ENCODE results near the gene HYAL3. TPM values are rescaled to one million over a fixed set of nuclear protein-coding genes. Genes with fewer than 3 reads are reported as not detected.

HYAL3 gene
- total and polyA plus RNA-seq, 2 of the 13 experiments (the other 11 are each of a cell fraction or from before 2014, with no cell fraction given): 5.5 to 10.4 TPM

GRCh38 chr3:50337175-50337861 lies 38.1 kb upstream of the HYAL3 start (continued):
- TF ChIP-seq ZNF639 (CRISPR knock-in tag; conservative IDR thresholded peaks at IDR 0.05) (peak; percentile 94; the same call in 1 of the 2 replicates), PREB (CRISPR knock-in tag; IDR thresholded peaks at IDR 0.05) (no peak), ZNF720 (CRISPR knock-in tag; IDR thresholded peaks at IDR 0.05) (no peak), ZNF660 (CRISPR knock-in tag; IDR thresholded peaks at IDR 0.05; ENCODE audit: borderline replicate concordance, low read depth) (no peak), ZNF143 (CRISPR knock-in tag; IDR thresholded peaks at IDR 0.05) (0 out of 2 replicates have a peak, but pooled peaks have one; percentile 14), GTF2F1 (IDR thresholded peaks at IDR 0.05; ENCODE audit: low read length) (no peak), THAP7 (CRISPR knock-in tag; IDR thresholded peaks at IDR 0.05) (no peak), SRSF4 (IDR thresholded peaks at IDR 0.05; ENCODE audit: low read depth, low read length, poor library complexity, severe bottlenecking) (no peak), SIN3B (IDR thresholded peaks at IDR 0.05; ENCODE audit: low read length) (peak; percentile 83), MTA1 (CRISPR knock-in tag; IDR thresholded peaks at IDR 0.05; ENCODE audit: borderline replicate concordance) (peak; percentile 68; the same call in 1 of the 2 replicates), PTBP1 (IDR thresholded peaks at IDR 0.05; ENCODE audit: low read depth, low read length, poor library complexity, severe bottlenecking) (no peak), ZNF512B (CRISPR knock-in tag; IDR thresholded peaks at IDR 0.05; ENCODE audit: borderline replicate concordance) (no peak), ELF1 (CRISPR knock-in tag; IDR thresholded peaks at IDR 0.05) (no peak), ZNF407 (CRISPR knock-in tag; IDR thresholded peaks at IDR 0.05; ENCODE audit: not compliant biosample characterization) (peak; percentile 30)
